Coronary artery (tissue), 2 donors: ENCODE results near the gene ELAVL1.

ENCODE experiments used
- DNase-seq: peaks from one replicate; pipeline ENCODE4 v3.0.0-alpha.2; 2017; ENCODE audit warnings: low spot score
- H3K27ac ChIP-seq, 2 donors: fragments of 200-600 bp; sonication (generic); one replicate each; pipeline ENCODE4 v1.5.1; 2016 to 2019
- H3K4me3 ChIP-seq: fragments of 200-600 bp; sonication (generic); 2 replicates; pipeline ENCODE4 v1.5.1; 2016; ENCODE audit warnings: mild to moderate bottlenecking, moderate library complexity
- CTCF ChIP-seq: fragments of 200-600 bp; sonication (generic); IDR thresholded peaks from one replicate; pipeline ENCODE4 v1.5.1; 2019; ENCODE audit warnings: antibody characterized with exemption

Gene ELAVL1

GRCh38 chr19:8005534-8006256 lies at the start of gene ELAVL1:
ELAVL1 (minus strand) TSS chr19:8005641; CDS start chr19:7991815, 13,826 bp downstream.
- H3K4me3 ChIP-seq: peak within 1 kb of the TSS; percentile 84
- no peak for TF ChIP-seq CTCF
- H3K27ac ChIP-seq: peak within 1 kb of the TSS; percentile 81 to 89
- DNase-seq: peak; percentile 87

GRCh38 chr19:8054169-8054568 lies 48.7 kb upstream of the ELAVL1 start:
- no peak for TF ChIP-seq CTCF
- no peak for DNase-seq
- Histone ChIP-seq H3K27ac (no peak overlapping the region), H3K4me3 (no peak overlapping the region)

- H3K27ac ChIP-seq: no peak within 1 kb of the TSS
- DNase-seq: no peak
- H3K4me3 ChIP-seq: no peak within 1 kb of the TSS
- TF ChIP-seq CTCF: no peak
These were observed 47.0 kb upstream of the ELAVL1 start, which contains the start of gene CCL25 for GRCh38 chr19:8052464-8052859. CCL25 (plus strand) TSS chr19:8052760; CDS start chr19:8053050, 290 bp downstream.

GRCh38 chr19:8050274-8051096 lies 45.0 kb upstream of the ELAVL1 start:
- TF ChIP-seq CTCF: no peak
- Histone ChIP-seq H3K4me3 (peak overlapping the region; percentile 51), H3K27ac (no peak overlapping the region)
- DNase-seq: no peak

- Histone ChIP-seq H3K27ac (no peak overlapping the region), H3K4me3 (no peak overlapping the region)
- DNase-seq: no peak
- TF ChIP-seq CTCF: no peak
These were observed 41.2 kb upstream of the ELAVL1 start for GRCh38 chr19:8046569-8047165.

GRCh38 chr19:8045872-8046568 lies 40.6 kb upstream of the ELAVL1 start:
- TF ChIP-seq CTCF: no peak
- DNase-seq: no peak
- H3K4me3 ChIP-seq: no peak overlapping the region

More at GRCh38 chr19:8045872-8046568, 40.6 kb upstream of the ELAVL1 start:
- H3K27ac ChIP-seq: no peak overlapping the region
